Stimulated activated CD8-positive, alpha-beta memory T cell treated with anti-CD3 and anti-CD28 coated beads, Interleukin-7, amount 100 ng/mL, for 1 hour (primary cell): Measurements from ENCODE around the gene KLF7.

Experiments used
- DNase-seq, 2 donors: peaks; one replicate each; pipeline ENCODE4 v3.0.0-alpha.2; 2020; ENCODE audit warnings: low read depth in 2 of 2

KLF7 gene

DNA sequence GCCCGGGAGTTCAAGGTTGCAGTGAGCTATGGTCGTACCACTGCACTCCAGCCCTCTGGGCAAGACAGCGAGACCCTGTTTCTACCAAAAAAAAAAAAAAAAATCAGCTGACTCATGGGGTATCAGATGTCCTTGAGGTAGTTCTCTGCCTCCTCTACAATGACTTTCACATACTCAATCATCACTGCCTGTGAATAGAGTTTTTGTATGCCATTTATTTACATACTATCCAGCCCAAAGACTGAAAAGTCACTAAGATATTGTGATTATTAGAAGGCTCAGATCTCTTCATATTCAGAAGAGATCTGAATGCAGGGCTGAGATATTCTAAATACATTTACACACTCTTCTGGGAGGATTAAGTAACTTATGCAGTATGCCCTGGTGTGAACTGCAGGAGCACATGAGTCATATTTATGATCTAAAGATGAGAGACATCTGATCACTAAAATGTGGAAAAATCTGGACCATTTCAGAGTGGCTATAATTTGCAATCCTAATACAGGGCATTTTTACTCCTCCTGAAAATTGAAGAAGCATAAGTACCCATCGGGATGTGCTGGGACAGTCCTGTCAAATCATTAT is 38.9 kb downstream of the KLF7 start:
- no peak for DNase-seq

DNA sequence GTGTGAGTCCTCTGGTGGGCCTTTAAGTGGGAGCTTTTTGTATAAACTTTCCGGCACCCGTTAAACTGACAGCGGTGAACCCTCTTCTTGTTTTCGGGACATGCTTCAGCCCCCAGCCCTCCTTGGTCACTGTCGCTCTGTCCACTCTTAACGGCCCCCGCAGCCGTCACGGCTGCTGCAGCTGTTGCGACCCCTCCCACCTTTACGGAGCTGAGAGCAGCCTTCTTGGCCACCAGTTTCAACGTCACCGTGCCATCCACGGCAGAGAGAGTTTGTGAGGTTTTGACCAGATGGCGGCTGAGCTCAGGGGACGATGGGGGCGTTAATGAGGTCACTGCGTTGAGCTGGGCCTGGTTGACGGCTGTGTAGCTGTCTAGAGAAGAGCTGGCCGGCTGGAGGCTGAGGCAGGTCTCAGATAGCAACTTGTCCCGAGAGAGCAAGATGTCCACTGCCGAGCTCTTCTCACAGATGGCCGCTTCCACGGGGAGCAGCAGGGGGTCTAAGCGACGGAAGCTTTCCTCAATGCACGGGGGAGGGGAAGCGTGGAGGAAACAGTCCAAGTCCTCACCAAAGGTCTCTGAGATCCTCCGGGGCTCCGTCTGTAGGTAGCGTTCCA is 41.9 kb downstream of the KLF7 start:
- DNase-seq: no peak

DNA sequence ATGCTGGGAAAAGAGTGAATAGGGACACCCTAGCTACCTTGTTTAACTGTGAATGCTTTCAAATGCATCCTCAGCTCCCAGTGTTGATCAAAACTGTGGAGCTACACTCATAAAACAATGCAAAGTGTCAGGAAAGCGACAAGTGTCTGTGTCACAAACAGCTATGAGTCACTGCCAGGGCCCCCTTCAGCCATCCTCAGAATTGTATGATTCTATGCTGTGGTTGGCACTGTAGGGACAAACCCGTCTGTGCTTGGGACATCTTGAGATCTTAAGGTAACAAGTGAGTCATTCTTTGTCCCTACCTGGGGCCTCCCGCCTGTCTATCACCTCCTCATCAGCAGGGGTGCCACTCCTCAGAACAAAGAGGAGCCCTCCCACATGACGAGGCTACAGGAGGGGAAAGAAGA is 42.4 kb downstream of the KLF7 start:
- peak in 1 of 2 donors; percentile 18 for DNase-seq

DNA sequence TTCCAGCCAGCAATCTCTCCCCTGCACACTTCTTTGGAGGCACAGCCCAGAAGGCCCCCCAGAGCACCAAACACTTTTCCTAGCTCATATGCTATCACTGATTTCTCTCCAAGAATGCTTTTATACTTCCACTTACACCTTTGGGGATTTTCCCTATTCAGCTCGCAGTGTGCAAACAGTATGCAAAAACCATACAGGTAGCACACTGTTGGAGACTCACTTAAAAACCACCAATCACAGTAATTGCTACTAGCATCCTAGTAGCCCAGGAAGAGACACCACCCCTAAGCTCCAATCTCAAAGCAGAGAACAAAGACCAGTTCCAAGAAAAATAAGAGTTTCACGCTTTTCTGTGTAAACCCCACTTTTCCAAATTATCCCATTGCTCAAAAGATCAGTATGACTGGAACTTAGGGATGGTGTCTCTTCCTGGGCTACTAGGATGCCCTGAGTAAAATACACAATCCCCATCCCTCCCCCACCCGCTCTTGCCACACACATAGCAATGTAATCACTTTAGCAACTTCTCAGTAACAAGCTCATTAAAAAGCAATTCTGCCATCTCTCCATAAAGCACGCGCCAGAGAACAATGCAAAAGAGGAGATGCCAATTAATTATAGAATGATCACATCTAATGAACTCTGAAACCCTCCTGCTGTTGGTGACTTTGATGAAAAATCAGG is 43.0 kb downstream of the KLF7 start:
- no peak for DNase-seq

DNA sequence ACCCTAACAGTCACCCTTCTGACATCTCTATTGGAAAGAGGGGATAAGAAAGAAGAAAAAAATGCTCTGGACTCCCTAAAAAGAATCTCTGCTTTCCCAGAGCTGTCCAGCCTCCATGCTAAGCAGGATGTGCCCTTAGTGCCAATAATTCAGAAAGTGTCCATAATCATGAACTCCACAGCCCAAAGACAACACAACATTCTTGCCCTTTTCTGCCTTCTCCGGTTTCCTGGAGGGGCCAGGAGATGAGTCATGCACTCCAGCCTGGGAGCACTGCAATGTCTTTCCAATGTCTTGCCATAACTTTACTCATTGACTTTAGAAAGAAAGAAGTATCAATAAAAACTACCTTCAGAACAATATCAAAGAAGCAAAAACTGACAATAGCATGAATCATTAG is 44.0 kb downstream of the KLF7 start:
- no peak for DNase-seq

DNA sequence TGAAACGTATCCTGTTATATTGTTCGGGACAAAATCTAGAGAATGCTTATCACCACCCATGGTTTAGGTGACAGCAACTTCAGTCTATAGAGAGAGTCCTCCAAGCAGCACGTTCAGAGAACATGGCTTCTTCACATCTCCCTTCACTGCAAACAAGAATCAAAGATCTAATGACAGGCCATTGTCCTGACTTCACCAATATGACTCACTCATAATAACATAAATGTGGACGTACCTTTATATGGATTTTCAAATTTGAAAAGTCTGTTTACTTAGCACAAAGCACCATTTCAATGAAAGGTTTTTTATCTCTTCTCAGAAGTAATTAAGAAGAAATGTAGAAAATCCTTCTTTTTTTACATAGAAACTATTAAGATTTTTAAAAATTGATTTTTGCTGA is 46.7 kb downstream of the KLF7 start:
- no peak for DNase-seq

DNA sequence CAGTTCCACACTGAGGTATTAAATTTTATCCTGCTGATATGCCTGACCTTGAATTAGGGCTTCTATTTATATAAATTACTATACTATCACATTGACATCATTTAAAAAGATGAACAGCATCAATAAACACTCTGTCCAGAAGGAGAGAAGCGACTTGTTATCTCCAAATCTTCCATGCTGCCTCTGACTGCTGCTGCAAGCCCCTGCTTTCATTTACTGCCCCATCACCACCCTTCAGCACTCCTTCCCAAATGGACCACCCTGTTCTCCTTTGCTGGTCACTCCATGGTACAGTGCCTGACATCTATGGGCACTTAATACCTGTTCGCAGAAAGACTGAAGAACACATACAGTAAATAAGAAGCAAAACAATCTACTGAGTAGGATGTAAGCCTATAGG is 48.1 kb downstream of the KLF7 start:
- DNase-seq: no peak

DNA sequence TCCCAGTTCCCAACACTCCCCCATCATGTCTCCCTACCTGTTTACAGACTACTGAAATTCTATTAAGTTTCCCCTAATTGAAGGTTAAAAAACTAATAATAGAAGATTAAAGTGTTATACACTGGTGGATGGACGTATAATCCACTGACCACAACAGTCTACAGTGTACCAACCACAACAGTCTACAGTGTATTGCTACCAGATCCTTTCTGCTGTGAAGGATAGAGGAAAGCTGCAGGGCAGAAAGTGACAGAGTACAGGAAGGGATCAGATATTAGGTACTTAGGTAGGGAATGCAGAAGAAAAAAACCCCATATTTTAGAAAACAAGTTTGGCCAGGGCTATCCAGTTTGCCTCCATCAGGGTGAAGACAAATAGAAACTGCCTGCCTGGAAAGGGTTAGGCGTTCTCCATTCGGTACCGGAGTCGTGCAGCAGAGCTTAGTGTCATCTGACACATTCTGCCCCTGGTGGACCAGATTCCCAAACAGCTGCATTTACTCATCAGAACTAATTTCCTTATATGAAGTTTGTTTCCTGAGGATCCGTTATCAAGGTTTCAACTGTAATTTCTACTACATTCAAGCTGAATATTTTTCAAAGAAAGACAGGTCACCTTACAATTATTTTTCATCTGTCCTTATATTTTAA is 49.9 kb downstream of the KLF7 start:
- DNase-seq: no peak

DNA sequence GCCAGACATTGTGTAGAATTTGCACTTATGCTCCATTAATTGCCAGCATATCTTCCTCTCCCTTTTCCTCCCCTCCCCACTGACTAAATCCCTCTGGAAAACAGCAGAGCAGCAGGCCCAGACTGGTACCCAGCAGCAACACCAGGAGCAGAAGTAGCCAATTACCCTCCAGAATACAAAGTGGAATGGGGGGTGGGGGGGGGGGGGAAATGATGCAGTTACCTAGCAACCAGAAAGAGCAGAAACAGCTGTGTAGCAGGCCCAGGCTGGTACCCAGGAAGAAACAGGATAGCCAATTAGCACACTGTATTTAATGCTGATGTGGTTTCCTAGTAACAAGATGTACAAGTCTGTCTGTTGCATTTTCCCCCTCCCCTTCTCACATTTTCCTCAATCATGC is 52.3 kb downstream of the KLF7 start:
- no peak for DNase-seq

DNA sequence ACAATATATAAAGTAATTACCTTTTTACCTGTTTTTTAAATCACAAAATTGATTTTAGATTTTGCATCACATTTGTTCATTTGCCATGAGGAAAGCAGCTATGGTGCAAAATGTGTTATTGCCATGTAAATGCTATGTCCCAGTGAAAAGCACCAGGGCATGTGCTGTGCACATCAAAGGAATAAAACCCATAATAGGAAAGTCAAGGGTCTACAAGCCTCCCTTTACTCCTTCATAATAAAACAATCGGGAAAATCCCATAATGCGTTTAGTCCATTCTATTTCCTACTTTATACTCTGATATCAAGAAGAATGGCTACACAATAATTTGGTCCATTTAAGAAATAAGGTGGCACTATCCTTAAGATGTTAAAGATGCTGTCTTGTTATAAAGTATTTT is 53.0 kb downstream of the KLF7 start:
- DNase-seq: no peak

DNA sequence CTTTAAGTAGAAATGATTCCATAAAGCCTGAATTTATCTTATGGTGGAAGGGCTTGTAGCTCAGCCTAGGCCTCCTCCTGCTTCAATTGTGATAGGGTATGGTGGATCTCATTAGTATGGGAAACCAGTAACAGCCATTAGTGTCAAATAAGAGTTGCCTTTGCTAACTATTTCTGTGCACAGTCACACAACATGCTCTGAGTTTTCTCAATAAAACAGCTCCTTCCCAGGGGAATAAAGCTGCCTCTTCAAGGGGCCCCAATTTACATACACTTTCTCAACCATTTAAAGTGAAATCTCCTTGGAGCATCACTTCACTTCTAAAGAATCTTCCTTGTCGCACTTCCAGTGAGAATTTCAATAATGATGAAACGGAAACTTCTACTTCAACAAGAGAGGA is 53.4 kb downstream of the KLF7 start:
- DNase-seq: no peak

DNA sequence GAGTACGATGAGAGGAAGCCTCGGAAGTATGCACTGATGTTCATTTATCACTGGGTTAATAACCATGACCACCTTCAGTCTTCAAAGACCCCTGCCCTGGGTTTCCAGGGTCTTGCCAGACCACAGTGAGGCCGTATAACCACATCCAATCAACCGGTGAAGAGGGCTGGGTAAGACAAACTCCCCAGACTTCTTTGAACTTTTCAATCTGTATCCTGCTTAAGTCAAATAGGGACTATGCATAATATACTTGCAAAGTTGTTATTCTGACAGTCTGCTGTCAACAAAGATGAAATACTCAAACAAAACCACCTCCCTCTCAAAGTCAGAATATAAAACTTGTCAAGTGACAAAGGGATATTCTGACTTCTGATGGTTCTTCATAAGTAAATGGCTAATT is 54.0 kb downstream of the KLF7 start:
- DNase-seq: no peak

DNA sequence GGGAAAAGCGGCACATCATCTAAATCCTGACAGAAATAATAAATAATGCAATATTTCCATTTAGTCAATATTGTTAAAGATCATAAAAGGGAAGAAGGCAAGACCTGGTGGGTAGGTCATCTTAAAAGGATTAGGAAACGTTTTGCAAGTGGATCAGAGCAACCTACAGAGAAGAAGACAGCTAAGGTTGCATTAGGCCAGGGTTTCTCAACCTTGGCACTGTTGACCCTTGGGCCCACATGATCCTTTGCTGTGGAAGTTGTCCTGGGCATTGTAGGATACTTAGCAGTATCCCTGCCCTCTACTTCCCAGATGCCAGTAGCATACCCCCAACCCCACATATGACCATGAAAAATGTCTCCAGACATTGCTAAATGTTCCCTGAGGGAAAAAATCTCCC is 55.0 kb downstream of the KLF7 start:
- DNase-seq: no peak

DNA sequence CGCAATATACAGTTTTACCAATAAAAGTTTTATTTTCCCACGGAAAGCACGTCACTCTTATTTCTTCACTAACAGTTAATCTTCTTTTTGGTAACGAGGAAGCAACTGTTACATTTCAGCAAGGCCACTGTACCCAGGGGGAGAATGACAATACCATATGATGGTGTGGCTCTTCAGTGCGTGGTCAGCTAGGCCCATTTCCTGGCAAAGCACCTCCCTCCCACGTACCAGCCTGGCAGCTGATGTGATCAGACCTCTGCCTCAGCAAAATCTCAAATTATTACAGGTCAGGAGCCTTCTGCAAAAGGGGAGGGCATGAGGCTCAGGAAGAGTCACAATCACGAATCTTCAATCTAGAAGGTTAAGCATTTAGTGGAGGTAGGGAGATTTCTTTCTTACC is 55.4 kb downstream of the KLF7 start:
- no peak for DNase-seq

DNA sequence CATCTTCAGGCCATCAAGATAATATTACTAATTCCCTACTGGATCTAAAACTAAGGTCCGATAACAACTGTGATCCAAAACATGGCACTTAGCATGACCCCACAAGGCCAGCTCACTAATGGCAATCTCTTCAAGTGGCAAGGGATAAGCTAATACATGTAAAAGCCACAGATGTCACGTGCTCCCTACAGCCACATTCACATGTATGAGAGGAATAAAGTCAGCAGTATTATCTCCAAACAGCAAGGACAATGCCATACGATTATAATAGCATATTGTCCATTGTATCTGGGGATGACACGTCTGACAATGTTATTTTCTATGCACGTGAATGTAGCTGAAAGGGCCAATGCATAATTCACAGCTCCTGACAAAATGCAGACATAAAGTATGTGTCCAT is 56.0 kb downstream of the KLF7 start:
- DNase-seq: no peak

DNA sequence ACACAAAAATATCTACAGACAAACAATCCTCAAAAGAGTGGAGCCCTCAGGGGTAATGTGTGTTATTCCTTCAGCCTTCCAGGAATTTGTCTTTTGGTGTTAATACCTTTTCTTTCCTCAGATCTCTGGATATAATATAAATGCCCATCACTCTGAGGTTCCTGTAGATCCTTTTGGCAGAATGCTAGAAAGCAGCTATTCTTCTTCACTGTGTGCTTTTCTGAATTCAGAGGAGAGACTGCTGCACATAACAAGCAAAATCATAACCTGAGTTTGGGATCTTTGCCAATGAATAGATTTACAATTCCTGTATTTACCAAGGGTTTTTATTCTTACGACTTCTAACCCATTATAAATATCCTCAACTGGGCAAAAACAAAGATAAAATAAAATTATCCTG is 57.3 kb downstream of the KLF7 start:
- no peak for DNase-seq

DNA sequence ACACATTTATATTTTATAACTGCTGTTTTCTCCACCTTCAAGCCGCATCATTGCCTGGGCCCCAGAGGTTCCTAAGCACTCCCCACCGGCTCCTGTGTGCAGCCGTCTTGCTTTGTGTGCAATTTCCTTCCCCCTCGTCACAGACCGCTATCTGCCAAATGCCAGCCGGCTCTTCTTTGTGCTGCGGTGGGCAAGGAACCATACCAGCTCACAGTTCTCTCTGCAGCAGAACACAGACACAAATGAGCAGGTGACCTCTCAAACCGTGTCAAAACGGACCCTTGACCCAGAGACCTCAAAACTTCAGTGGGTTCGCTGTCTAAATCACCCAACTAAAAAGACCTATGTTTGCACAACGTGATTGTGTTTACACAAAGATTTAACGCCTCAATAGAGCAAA is 58.2 kb downstream of the KLF7 start:
- DNase-seq: no peak

DNA sequence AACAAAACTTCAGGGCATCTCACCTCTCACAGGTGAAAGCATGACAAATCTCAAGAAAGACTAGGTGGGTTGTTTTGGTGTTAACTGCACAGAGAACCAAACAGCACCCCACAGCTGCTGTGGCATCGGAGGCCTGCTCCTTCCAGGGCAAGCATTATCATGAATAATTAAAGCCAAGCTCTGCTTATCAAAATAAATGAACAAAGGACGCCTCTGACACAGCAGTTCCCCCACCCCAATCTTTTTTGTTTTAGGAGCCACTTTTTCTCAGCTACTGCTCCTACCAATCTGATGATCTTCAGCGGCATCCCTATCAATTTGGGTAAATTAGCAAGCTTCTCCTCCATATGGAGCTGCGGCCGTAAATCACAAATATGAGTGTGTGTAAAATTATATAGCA is 58.6 kb downstream of the KLF7 start:
- DNase-seq: no peak

DNA sequence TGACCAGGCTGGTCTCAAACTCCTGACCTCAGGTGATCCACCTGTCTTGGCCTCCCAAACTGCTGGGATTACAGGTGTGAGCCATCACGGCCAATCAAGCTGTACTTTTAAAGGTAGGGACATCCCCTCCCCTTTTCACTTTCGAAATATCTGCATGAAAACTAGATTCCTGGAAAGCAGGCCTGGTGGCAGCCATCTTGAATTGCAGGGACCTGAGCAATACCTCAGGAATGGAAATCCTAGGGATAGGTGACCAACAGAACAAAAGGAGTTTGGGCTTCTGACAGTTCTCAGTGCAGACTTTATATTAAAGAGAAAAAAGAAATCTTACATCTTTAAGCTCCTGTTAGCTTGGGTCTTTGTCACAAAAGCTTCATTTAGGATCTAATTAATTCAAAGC is 62.6 kb downstream of the KLF7 start:
- DNase-seq: no peak

DNA sequence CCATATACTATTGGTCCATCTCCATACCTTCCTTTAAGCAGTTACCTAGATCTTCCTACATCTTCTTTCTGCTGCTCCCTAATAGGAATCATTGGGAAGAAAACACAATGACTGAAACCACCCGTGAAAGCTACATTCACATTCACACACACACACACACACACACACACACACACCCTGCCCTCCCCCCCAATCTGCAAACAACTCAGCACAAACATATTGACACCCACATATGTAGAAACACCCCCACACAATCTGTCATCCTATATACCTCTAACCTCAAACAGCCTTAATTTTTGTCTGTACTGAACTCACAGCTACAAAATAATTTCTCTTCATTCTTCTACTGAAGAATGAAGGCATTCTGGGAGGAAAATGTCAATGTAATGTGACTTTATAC is 63.8 kb downstream of the KLF7 start:
- no peak for DNase-seq

DNA sequence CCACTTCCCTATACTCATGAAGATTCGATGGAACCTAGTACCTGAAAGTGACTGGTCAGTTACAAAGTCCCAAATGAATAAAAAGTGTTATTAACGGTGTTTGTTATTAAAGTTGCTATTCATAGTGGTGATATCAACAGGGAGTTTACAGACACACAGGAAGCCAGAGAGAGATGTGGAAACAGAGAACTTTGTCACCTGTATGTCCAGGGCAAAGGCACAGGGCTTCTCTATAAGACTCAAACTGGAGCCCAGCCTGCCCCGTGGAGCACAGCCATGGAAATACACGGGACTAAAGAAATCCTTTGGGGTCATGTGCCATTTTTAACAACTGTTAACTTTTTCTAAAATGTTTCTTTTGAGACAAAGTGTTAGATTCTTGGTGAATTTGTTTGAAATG is 68.5 kb downstream of the KLF7 start:
- no peak for DNase-seq

DNA sequence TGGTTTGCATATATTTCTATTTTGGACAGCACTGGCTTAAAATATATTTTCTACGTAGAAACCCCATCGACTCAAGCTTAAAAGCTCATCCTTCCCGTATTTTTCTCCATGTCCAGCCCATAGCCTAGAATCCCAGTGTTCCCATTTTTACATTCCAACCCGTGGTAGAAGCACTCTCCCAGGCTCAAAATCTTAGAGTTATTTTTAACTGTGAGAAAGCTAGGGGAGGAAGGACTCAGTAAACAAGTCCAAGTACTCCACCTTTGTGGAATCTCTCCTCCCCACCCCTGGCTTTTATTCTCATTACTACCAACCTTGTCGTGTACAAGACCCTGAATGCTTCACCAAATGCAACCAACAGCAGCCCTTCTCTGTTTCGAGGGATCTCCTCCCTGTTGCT is 69.8 kb downstream of the KLF7 start:
- DNase-seq: no peak

DNA sequence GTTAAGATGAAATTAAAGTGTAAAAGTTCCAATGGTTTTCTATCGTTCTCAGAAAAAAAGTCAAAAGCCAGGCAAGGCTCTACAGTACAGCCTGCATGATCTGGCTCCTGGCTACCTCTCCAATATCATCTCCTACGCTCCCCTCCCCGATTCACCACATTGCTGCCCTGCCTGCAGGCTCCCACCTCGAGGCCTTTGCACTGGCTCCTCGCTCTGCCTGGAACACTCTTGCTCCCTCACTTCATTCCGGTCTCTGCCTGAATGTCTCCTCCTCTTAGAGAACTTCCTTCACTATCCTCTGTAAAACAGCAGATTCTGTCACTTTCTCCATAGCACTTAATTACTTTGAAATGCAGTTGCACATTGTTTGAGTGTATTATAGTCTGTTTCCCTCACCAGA is 72.5 kb downstream of the KLF7 start:
- no peak for DNase-seq
